ENCODE results near the gene ZNF672.

Gene ZNF672

DNA sequence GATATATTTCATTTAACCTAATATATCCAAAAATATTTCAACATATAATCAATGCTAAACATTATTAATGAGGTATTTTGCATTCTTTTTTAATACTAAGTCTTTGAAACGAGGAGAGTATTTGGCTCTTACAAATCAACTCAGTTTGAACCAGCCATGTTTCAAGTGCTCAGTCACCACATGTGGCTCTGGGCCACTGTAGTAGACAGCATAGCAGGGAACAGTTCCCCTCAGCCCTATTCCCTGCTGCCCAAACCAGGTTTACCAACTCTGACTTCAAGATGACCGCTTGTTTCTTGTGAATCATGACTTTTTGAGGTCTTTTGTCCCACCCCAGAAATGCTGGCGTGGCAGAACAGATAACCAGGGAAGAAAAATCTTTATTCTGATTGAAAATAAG lies 5.7 kb downstream of the ZNF672 start:
- no peak for DNase-seq (ENCODE audit: low read depth in 2 of 2)
- TF ChIP-seq, protein P1, sequence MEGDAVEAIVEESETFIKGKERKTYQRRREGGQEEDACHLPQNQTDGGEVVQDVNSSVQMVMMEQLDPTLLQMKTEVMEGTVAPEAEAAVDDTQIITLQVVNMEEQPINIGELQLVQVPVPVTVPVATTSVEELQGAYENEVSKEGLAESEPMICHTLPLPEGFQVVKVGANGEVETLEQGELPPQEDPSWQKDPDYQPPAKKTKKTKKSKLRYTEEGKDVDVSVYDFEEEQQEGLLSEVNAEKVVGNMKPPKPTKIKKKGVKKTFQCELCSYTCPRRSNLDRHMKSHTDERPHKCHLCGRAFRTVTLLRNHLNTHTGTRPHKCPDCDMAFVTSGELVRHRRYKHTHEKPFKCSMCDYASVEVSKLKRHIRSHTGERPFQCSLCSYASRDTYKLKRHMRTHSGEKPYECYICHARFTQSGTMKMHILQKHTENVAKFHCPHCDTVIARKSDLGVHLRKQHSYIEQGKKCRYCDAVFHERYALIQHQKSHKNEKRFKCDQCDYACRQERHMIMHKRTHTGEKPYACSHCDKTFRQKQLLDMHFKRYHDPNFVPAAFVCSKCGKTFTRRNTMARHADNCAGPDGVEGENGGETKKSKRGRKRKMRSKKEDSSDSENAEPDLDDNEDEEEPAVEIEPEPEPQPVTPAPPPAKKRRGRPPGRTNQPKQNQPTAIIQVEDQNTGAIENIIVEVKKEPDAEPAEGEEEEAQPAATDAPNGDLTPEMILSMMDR (IDR thresholded peaks at IDR 0.05; ENCODE audit: low read depth, low read length) = no peak
- no peak overlapping the region for H3K4me3 ChIP-seq (replicated peaks in 1 of 2; ENCODE audit: low read depth in 2 of 2, low read length in 2 of 2)

DNA sequence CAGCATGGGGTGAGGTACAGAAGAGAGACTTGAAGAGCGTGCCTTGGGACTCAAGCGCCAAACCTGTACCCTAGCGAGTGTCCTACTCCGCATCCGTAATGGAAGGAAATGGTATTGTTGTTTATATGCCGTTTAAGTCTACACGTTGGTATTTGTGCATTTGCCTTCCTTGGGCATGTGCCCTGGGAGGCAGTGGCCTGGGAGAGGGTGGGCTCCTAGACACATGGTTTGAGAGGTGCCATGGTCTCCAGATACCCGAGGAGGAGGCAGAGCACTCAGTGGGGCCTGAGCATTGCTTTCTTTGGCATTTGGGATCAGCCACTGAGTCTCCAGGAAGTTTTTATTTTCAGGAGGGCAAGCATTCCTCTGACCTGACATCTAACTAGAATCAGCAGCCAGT lies 6.5 kb downstream of the ZNF672 start:
- H3K4me3 ChIP-seq (replicated peaks in 1 of 2; ENCODE audit: low read depth in 2 of 2, low read length in 2 of 2) = no peak overlapping the region
- TF ChIP-seq, protein P1 (IDR thresholded peaks at IDR 0.05; ENCODE audit: low read depth, low read length) = no peak
- DNase-seq (ENCODE audit: low read depth in 2 of 2) = no peak

GRCh38 chr1:248847181-248847955 lies 9.3 kb downstream of the ZNF672 start:
- TF ChIP-seq, protein P1 (IDR thresholded peaks at IDR 0.05; ENCODE audit: low read depth, low read length) = no peak
- no peak for DNase-seq (ENCODE audit: low read depth in 2 of 2)
- no peak overlapping the region for H3K4me3 ChIP-seq (replicated peaks in 1 of 2; ENCODE audit: low read depth in 2 of 2, low read length in 2 of 2)

DNA sequence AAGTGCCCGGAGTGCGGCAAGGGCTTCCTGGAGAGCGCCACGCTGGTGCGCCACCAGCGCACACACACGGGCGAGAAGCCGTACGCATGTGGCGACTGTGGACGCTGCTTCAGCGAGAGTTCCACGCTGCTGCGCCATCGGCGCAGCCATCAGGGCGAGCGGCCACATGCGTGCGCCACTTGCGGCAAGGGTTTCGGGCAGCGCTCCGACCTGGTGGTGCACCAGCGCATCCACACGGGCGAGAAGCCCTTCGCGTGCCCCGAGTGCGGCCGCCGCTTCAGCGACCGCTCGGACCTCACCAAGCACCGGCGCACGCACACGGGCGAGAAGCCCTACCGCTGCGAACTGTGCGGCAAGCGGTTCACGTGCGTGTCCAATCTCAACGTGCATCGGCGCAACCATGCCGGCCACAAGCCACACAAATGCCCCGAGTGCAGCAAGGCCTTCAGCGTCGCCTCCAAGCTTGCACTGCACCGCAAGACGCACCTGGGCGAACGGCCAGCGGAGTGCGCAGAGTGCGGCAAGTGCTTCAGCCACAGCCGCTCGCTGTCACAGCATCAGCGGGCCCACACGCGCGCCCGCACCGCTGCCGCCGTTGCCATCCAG lies 10.0 kb downstream of the ZNF672 start:
- TF ChIP-seq, protein P1 (IDR thresholded peaks at IDR 0.05; ENCODE audit: low read depth, low read length) = no peak
- DNase-seq (ENCODE audit: low read depth in 2 of 2) = no peak
- H3K4me3 ChIP-seq (replicated peaks in 1 of 2; ENCODE audit: low read depth in 2 of 2, low read length in 2 of 2) = no peak overlapping the region

- H3K4me3 ChIP-seq (replicated peaks in 1 of 2; ENCODE audit: low read depth in 2 of 2, low read length in 2 of 2) = no peak overlapping the region
- TF ChIP-seq, protein P1 (IDR thresholded peaks at IDR 0.05; ENCODE audit: low read depth, low read length) = no peak
- no peak for DNase-seq (ENCODE audit: low read depth in 2 of 2)
Observed at GRCh38 chr1:248848602-248849001, 10.6 kb downstream of the ZNF672 start.

DNA sequence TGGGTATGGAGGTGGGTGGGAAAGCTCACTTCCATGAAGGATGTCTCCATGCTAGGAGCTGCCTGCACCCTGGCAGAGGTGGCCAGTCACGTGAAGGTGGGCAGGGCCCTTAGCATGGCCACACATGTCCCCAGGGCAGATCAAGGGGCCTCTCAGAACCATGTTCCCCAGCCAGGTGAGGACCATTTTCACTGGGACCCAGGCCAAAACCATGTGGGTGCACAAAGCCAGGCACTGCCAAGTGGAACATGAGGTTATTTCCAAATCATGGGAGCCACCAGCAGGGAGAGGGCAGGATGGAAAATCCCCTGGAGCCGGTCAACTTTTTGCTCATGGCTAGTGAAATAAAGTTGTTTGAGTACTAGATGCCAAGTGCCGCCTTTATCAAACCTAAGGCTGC lies 11.1 kb downstream of the ZNF672 start:
- TF ChIP-seq, protein P1 (IDR thresholded peaks at IDR 0.05; ENCODE audit: low read depth, low read length) = no peak
- no peak for DNase-seq (ENCODE audit: low read depth in 2 of 2)
- no peak overlapping the region for H3K4me3 ChIP-seq (replicated peaks in 1 of 2; ENCODE audit: low read depth in 2 of 2, low read length in 2 of 2)

All from cardiac fibroblast (primary cell).